GM10248 (cell line): ENCODE data around the gene IL3.

ENCODE experiments used
- CTCF ChIA-PET: fragments of 300-600 bp; sonication (Branson Sonifier 250); formaldehyde crosslinking; extraction: SDS; loops from one replicate; lab custom pipeline; 2021; ENCODE audit warnings: antibody characterized with exemption; lab: Yijun Ruan, JAX
- POLR2A ChIA-PET: fragments of 350-650 bp; sonication (Branson Sonifier 250); formaldehyde crosslinking; extraction: SDS; loops from one replicate; lab custom pipeline; 2020; ENCODE audit warnings: antibody characterized with exemption; lab: Yijun Ruan, JAX
- DNase-seq: peaks from one replicate; pipeline ENCODE4 v3.0.0; 2012; ENCODE audit errors: extremely low spot score
- TF ChIP-seq, protein P1 (sequence below): IDR thresholded peaks from 2 replicates; pipeline ENCODE4 v1.5.1; 2012; ENCODE audit warnings: mild to moderate bottlenecking, low read depth; ENCODE audit errors: extremely low read depth, missing control alignments, control extremely low read depth

IL3 gene

DNA sequence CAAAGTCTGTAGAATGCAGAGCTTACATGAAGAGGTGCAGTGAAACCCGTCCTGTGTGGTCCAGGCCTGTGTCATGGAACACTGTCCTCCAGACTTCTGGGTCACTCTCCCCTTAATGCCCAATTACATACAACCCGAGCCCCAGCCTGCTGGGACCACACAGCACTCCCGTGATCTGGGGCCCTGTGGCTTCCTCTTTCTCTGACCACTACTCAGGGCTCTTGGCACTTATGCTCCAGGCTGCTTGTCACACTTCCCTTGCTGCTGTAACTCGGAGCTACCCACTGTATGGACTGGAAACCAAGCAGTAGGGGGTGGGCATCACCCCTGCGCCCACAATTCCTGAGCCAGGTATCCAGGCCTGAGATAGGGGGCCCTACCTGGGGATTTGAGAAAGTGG lies 10.3 kb upstream of the IL3 start:
- POLR2A ChIA-PET = no interaction called here
- DNase-seq = no peak
- TF ChIP-seq, protein P1, sequence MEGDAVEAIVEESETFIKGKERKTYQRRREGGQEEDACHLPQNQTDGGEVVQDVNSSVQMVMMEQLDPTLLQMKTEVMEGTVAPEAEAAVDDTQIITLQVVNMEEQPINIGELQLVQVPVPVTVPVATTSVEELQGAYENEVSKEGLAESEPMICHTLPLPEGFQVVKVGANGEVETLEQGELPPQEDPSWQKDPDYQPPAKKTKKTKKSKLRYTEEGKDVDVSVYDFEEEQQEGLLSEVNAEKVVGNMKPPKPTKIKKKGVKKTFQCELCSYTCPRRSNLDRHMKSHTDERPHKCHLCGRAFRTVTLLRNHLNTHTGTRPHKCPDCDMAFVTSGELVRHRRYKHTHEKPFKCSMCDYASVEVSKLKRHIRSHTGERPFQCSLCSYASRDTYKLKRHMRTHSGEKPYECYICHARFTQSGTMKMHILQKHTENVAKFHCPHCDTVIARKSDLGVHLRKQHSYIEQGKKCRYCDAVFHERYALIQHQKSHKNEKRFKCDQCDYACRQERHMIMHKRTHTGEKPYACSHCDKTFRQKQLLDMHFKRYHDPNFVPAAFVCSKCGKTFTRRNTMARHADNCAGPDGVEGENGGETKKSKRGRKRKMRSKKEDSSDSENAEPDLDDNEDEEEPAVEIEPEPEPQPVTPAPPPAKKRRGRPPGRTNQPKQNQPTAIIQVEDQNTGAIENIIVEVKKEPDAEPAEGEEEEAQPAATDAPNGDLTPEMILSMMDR = no peak
- CTCF ChIA-PET = interaction anchor here (0.7 to 3.3 kb wide), 6 partner anchors 9 to 42 kb away, joined by 3 to 20 read pairs (median 3); no protein-coding TSS in a partner anchor

- TF ChIP-seq, protein P1 = no peak
- no peak for DNase-seq
- POLR2A ChIA-PET = no interaction called here
- CTCF ChIA-PET = interaction anchor here (0.8 to 3.3 kb wide), 5 partner anchors 9 to 43 kb away, joined by 3 to 20 read pairs (median 3); no protein-coding TSS in a partner anchor
These were observed 9.5 kb upstream of the IL3 start for GRCh38 chr5:132050661-132051552.

GRCh38 chr5:132052520-132052919 lies 7.9 kb upstream of the IL3 start:
- ChIA-PET POLR2A (no interaction called here), CTCF (interaction anchor here (1.0 to 4.2 kb wide), 4 partner anchors 11 to 138 kb away, joined by 3 to 48 read pairs (median 3); no protein-coding TSS in a partner anchor)
- DNase-seq = no peak
- TF ChIP-seq, protein P1 = no peak

DNA sequence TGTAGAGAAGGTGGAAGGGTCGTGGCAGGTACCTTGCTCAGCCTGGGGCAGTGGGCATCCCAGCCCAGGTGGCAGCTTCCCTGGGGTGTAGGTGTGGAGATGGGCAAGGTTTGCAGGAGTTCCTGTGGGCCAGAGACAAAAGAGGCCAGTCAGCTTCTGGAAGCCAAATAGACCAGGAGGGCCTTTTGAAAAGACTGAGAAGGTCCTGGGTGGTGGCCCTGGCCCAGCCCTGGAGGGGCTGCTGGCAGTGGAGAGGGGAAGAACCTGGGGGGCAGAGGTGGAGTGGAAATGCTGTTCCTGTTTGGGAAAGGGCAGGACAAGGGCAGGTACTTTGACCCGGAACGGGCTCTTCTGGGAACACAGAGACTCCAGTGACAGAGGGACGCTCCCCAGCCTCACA lies 7.0 kb upstream of the IL3 start:
- POLR2A ChIA-PET = no interaction called here
- TF ChIP-seq, protein P1 = no peak
- CTCF ChIA-PET = interaction anchor here (1.0 to 4.2 kb wide), 4 partner anchors 10 to 137 kb away, joined by 3 to 48 read pairs (median 3); no protein-coding TSS in a partner anchor

DNA sequence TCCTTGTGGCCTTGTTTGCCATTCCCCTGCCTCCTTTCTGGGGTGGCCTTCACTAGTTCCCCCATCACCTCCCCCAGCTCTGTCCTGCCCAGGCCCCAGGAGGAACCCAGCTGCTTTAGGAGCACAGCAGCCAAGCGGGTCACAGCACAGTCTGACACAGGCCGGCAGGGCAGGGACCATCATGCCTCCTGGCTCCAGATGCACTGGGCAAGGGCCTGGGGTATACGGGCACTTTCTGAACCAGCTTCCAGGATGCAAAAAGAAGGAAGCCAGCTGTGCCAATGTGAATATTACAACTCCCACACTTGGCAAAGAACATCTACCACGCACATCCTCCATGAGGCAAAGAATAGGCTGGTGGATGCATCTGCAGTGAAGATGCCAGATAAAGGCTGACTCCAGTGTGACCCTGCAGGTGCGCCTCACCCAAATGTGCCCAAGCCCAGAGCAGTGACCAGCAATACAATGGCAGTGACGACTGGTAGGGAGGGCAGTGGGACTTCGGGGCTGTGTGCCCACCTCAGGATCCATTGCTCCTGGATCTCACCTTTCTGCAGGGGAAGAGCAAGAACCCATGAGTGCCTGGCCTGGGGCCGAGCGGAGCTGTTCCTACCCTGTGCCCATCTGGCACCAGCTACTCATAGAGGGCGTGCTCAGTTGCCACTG lies 6.3 kb upstream of the IL3 start:
- CTCF ChIA-PET = interaction anchor here (1.2 to 4.2 kb wide), 3 partner anchors 9 to 465 kb away, joined by 3 to 48 read pairs (median 4); no protein-coding TSS in a partner anchor
- POLR2A ChIA-PET = no interaction called here
- DNase-seq = no peak
- TF ChIP-seq, protein P1 = no peak

More for the DNA sequence above, 7.0 kb upstream of the IL3 start:
- no peak for DNase-seq

GRCh38 chr5:132054697-132055440 lies 5.6 kb upstream of the IL3 start:
- TF ChIP-seq, protein P1 = no peak
- ChIA-PET CTCF (interaction anchor here (1.0 to 4.2 kb wide), 4 partner anchors 9 to 465 kb away, joined by 3 to 48 read pairs (median 4); no protein-coding TSS in a partner anchor), POLR2A (no interaction called here)
- no peak for DNase-seq
